ENCODE measurements around the gene C9orf57.
"Not testable (repeated sequence)": the region's sequence is repeated elsewhere in the genome, so short reads cannot be mapped to it uniquely, and the experiment has no call there.

C9orf57 gene

DNA sequence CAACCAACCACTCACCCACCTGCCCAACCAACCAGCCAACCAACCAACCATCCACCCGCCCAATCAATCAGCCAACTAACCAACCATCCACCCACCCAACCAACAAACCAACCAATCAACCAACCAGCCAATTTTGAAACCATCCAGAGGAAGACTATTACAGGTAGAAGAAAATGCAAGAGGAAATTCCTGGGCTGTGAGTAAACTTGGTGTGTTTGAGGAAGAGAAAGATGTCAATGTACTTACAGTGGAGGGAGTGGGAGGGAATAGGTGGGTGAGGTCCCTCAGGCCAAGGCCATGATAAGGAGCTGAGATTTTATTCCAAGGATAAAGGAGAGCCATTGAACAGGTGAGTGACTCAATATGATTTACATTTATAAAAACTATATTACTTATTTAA lies 30.4 kb downstream of the C9orf57 start:
- H3K4me3 ChIP-seq (replicated peaks; ENCODE audit: low read depth, low read length): no peak overlapping the region
- no peak for DNase-seq (ENCODE audit: extremely low read depth, low read depth)
- TF ChIP-seq, protein P1, sequence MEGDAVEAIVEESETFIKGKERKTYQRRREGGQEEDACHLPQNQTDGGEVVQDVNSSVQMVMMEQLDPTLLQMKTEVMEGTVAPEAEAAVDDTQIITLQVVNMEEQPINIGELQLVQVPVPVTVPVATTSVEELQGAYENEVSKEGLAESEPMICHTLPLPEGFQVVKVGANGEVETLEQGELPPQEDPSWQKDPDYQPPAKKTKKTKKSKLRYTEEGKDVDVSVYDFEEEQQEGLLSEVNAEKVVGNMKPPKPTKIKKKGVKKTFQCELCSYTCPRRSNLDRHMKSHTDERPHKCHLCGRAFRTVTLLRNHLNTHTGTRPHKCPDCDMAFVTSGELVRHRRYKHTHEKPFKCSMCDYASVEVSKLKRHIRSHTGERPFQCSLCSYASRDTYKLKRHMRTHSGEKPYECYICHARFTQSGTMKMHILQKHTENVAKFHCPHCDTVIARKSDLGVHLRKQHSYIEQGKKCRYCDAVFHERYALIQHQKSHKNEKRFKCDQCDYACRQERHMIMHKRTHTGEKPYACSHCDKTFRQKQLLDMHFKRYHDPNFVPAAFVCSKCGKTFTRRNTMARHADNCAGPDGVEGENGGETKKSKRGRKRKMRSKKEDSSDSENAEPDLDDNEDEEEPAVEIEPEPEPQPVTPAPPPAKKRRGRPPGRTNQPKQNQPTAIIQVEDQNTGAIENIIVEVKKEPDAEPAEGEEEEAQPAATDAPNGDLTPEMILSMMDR (IDR thresholded peaks at IDR 0.05; ENCODE audit: low read depth, low read length, missing control alignments): no peak

DNA sequence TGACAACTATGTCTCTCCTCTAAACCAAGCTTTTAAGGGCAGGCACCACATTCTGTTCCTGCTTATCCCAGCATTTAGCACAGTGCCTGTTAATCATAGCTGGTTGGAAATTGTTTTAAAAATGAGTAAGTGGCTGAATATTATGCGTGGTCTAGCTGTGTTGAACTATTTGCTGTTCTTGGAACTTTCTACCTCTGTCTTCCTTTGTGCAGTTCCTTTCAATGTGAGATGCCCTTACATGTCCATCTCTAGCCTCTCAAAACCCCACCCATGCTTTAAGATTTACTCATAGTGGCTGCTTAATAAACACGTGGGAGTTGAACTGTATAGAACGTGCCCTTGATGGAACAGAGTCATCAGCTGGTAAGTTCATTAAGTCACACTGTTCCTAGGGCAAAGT lies 34.5 kb downstream of the C9orf57 start:
- TF ChIP-seq, protein P1 (IDR thresholded peaks at IDR 0.05; ENCODE audit: low read depth, low read length, missing control alignments): no peak
- no peak overlapping the region for H3K4me3 ChIP-seq (replicated peaks; ENCODE audit: low read depth, low read length)
- no peak for DNase-seq (ENCODE audit: extremely low read depth, low read depth)

DNA sequence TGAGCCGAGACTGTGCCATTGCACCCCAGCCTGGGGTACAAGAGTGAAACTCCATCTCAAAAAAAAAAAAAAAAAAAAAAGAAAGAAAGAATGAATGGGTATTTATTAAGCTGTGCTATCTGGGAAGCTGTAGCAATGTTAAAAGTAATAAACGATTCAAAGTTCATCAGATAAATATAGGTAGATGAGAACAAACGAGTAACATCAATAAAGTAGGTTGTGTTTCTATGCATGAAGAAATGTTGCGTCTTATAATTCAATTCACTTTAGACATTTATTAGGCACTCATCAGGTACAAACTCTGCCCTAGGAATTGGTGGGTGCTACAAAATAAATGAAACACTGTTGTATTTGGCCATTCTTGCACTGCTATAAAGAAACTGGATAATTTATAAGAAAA lies 36.8 kb downstream of the C9orf57 start:
- DNase-seq (ENCODE audit: extremely low read depth, low read depth): no peak
- H3K4me3 ChIP-seq (replicated peaks; ENCODE audit: low read depth, low read length): no peak overlapping the region
- TF ChIP-seq, protein P1 (IDR thresholded peaks at IDR 0.05; ENCODE audit: low read depth, low read length, missing control alignments): no peak

DNA sequence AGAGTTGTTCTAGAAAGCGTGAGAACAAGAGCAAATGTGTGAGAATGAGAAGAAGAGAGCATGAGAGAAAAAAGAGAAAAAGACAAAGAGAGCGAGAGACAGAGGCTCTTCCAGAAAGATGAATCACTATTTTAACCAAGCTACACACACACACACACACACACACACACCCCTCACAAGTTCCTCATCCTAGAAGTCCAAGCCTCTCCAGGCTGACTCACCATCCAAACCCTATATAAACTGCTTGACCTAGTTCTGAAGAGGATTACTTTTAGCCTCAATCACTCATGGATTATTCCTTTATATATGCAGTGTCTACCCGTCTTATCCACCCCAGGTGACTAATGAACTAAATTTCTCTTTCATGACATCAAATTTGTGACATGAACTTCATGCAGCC lies 37.6 kb downstream of the C9orf57 start:
- no peak overlapping the region for H3K4me3 ChIP-seq (replicated peaks; ENCODE audit: low read depth, low read length)
- DNase-seq (ENCODE audit: extremely low read depth, low read depth): no peak
- TF ChIP-seq, protein P1 (IDR thresholded peaks at IDR 0.05; ENCODE audit: low read depth, low read length, missing control alignments): no peak

DNA sequence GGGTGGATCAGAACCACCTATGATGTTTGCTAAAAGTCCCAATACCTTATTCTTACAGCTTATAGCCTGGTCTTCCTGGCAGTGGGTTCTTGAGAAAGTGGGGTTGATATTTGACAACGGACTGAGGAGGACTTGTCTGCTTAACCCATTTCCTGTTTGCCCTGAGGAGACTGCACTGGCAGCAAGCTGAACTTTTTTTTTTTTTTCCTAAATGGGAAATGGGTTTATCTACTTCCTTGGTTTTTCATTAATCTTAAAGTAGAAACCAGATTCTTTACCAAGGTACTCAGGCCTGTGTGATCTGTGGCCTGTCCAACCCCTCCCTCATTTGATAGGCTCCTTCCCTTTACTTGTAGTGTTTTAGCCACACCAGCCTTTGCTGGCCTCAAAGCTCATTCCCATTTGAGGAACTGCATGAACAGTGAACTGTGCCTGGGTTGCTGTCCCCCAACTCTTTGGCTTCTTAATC lies 47.1 kb downstream of the C9orf57 start:
- no peak for DNase-seq (ENCODE audit: extremely low read depth, low read depth)

DNA sequence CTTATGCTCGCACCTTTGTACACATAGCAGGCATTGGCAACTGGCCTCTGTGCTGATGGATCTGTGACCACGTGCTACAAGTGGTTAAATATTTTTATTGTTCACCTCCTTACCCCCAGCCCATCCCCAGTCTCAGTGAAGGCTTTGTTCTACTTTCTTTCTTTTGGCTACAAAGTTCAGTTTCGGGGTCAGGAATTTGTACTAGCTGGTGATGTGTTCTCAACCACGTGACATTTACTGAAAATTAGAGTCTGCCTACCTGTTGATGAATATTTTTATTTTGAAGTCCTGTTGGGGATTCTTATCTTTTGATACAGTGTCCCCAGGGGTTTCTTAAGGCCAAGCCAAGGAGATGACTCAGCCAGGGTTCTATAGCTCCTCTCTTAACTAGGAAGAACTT lies 47.8 kb downstream of the C9orf57 start:
- no peak overlapping the region for H3K4me3 ChIP-seq (replicated peaks; ENCODE audit: low read depth, low read length)
- no peak for DNase-seq (ENCODE audit: extremely low read depth, low read depth)
- TF ChIP-seq, protein P1 (IDR thresholded peaks at IDR 0.05; ENCODE audit: low read depth, low read length, missing control alignments): no peak

More for the DNA sequence above, 47.1 kb downstream of the C9orf57 start:
- no peak overlapping the region for H3K4me3 ChIP-seq (replicated peaks; ENCODE audit: low read depth, low read length)
- TF ChIP-seq, protein P1 (IDR thresholded peaks at IDR 0.05; ENCODE audit: low read depth, low read length, missing control alignments): no peak

DNA sequence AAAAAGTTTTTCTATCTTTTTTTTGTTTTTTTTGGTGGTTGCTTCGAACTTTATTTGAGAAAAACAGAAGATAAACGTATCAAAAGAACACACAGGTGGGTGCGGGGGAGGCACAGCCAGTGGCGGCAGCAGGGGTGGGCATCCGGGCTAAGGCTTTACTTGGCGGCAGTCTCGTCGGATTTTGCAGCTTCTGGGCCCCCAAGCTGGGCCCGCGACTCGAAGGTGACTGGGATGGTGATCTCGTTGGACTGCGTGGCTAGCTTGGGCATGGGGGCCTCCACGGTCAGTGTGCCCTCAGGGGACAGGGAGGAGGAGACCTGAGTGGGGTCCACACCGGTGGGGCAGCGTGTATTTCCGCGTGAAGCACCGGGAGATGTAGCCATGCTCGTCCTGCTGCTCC lies 52.7 kb downstream of the C9orf57 start:
- not testable (repeated sequence) for H3K4me3 ChIP-seq (replicated peaks; ENCODE audit: low read depth, low read length); DNase-seq (ENCODE audit: extremely low read depth, low read depth)

All from HFF-Myc (cell line).